ENCODE results near the gene NME9. TPM values are rescaled to one million over a fixed set of nuclear protein-coding genes. Genes with fewer than 3 reads are reported as not detected.

NME9 gene
- total RNA-seq, 1 experiment from 2014 or later: not detected

DNA sequence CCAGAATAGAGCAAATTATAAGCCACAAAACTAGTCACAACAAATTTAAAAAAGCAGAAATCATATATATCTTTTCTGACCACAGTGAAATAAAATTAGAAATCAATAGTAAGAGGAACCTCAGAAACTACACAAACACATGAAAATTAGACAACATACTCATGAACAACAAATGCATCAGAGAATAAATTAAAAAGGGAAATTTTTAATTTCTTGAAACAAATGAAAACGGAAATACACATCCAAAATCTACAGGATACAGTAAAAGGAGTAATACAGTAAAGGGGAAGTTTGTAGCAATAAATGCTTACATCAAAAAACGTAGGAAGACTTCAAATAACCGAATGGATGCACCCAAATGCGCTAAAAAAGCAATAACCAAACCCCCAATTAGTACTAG, 19.2 kb downstream of the NME9 start:
- Mint-ChIP-seq H3K27ac (ENCODE audit: unreplicated experiment) (no peak overlapping the region), H3K4me1 (ENCODE audit: low read depth, unreplicated experiment) (no peaks in the 10 kb centered on the region), H3K9me3 (ENCODE audit: unreplicated experiment) (peaks cover 24% of the 10 kb centered on the region), H3K4me3 (ENCODE audit: unreplicated experiment) (no peak overlapping the region), H3K36me3 (ENCODE audit: insufficient read depth, unreplicated experiment) (peaks cover 5% of the 10 kb centered on the region), H3K27me3 (ENCODE audit: insufficient read depth, unreplicated experiment) (peaks cover 28% of the 10 kb centered on the region)
- H3K9me3 ChIP-seq: peaks cover 4% of the 10 kb centered on the region
- intact Hi-C loops (cut with micrococcal nuclease; ENCODE audit: unreplicated experiment): no loop called here
- no peaks in the 10 kb centered on the region for H3K36me3 ChIP-seq (ENCODE audit: control insufficient read depth, insufficient read depth, low read length)
- DNase-seq: no peak
- no peaks in the 10 kb centered on the region for H3K27me3 ChIP-seq (replicated peaks; ENCODE audit: control insufficient read depth, insufficient read depth, low read length)
- POLR2A ChIA-PET: no interaction called here
- no TSS peak for BruUV-seq (replicated peaks)
- TF ChIP-seq, protein P1, sequence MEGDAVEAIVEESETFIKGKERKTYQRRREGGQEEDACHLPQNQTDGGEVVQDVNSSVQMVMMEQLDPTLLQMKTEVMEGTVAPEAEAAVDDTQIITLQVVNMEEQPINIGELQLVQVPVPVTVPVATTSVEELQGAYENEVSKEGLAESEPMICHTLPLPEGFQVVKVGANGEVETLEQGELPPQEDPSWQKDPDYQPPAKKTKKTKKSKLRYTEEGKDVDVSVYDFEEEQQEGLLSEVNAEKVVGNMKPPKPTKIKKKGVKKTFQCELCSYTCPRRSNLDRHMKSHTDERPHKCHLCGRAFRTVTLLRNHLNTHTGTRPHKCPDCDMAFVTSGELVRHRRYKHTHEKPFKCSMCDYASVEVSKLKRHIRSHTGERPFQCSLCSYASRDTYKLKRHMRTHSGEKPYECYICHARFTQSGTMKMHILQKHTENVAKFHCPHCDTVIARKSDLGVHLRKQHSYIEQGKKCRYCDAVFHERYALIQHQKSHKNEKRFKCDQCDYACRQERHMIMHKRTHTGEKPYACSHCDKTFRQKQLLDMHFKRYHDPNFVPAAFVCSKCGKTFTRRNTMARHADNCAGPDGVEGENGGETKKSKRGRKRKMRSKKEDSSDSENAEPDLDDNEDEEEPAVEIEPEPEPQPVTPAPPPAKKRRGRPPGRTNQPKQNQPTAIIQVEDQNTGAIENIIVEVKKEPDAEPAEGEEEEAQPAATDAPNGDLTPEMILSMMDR (IDR thresholded peaks at IDR 0.05; ENCODE audit: insufficient read depth in 1 of 2, low read depth in 1 of 2, low read length in 1 of 2, severe bottlenecking in 1 of 2, unreplicated experiment in 1 of 2): no peak
- CTCF ChIA-PET: no interaction called here
- H3K4me3 ChIP-seq (ENCODE audit: low read depth, low read length): no peak overlapping the region
- H3K4me1 ChIP-seq: no peaks in the 10 kb centered on the region

DNA sequence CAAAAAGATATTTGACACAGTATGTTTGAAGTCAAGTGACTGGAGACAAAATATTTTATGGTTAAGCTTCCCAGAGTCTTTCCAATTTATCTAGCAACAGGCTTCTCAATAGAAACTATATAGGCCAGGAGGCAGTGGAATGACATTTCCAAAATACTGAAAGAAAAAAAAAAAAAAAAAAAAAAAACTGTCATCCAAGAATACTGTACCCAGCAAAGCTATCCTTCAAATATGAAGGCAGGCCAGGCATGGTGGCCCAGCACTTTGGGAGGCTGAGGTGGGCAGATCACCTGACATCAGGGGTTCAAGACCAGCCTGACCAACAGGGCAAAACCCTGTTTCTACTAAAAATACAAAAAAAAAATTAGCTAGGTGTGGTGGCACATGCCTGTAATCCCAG, 20.9 kb downstream of the NME9 start:
- Histone ChIP-seq H3K9me3 (peaks cover 4% of the 10 kb centered on the region), H3K4me3 (ENCODE audit: low read depth, low read length) (no peak overlapping the region), H3K4me1 (no peaks in the 10 kb centered on the region), H3K27me3 (replicated peaks; ENCODE audit: control insufficient read depth, insufficient read depth, low read length) (no peaks in the 10 kb centered on the region), H3K36me3 (ENCODE audit: control insufficient read depth, insufficient read depth, low read length) (no peaks in the 10 kb centered on the region)
- intact Hi-C loops (cut with micrococcal nuclease; ENCODE audit: unreplicated experiment): no loop called here
- no peak for DNase-seq
- ChIA-PET CTCF (interaction anchor here (0.6 kb wide), 1 partner anchor 270 kb away, joined by 3 read pairs; no protein-coding TSS in a partner anchor), POLR2A (no interaction called here)
- TF ChIP-seq, protein P1 (IDR thresholded peaks at IDR 0.05; ENCODE audit: insufficient read depth in 1 of 2, low read depth in 1 of 2, low read length in 1 of 2, severe bottlenecking in 1 of 2, unreplicated experiment in 1 of 2): no peak
- Mint-ChIP-seq H3K4me3 (ENCODE audit: unreplicated experiment) (no peak overlapping the region), H3K9me3 (ENCODE audit: unreplicated experiment) (peaks cover 24% of the 10 kb centered on the region), H3K27me3 (ENCODE audit: insufficient read depth, unreplicated experiment) (peaks cover 25% of the 10 kb centered on the region), H3K27ac (ENCODE audit: unreplicated experiment) (no peak overlapping the region), H3K36me3 (ENCODE audit: insufficient read depth, unreplicated experiment) (peaks cover 5% of the 10 kb centered on the region), H3K4me1 (ENCODE audit: low read depth, unreplicated experiment) (no peaks in the 10 kb centered on the region)
- no TSS peak for BruUV-seq (replicated peaks)

DNA sequence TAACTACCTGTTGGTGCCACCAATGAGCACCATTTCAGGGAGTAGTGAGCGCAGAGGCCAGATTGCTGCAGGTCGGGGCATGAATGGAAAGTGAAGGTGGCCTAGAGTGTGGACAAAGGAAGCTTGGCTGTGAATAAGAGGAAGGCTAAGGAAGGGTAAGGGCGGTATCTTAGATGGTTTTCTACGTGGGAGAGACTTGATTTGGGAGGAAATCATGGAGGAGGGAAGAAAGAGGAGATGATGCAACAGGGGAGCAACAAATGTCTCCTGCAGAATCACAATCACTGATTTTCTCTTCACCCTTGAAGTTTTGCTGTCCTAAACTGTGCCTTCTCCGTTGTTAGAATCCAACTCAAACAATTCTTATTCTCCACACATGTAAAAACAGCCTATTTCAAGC, 21.8 kb downstream of the NME9 start:
- H3K4me1 ChIP-seq: no peaks in the 10 kb centered on the region
- no peaks in the 10 kb centered on the region for H3K36me3 ChIP-seq (ENCODE audit: control insufficient read depth, insufficient read depth, low read length)
- Mint-ChIP-seq H3K4me1 (ENCODE audit: low read depth, unreplicated experiment) (no peaks in the 10 kb centered on the region), H3K27me3 (ENCODE audit: insufficient read depth, unreplicated experiment) (peaks cover 25% of the 10 kb centered on the region), H3K27ac (ENCODE audit: unreplicated experiment) (no peak overlapping the region), H3K36me3 (ENCODE audit: insufficient read depth, unreplicated experiment) (peaks cover 5% of the 10 kb centered on the region), H3K9me3 (ENCODE audit: unreplicated experiment) (peaks cover 24% of the 10 kb centered on the region), H3K4me3 (ENCODE audit: unreplicated experiment) (no peak overlapping the region)
- H3K4me3 ChIP-seq (ENCODE audit: low read depth, low read length): no peak overlapping the region
- TF ChIP-seq, protein P1 (IDR thresholded peaks at IDR 0.05; ENCODE audit: insufficient read depth in 1 of 2, low read depth in 1 of 2, low read length in 1 of 2, severe bottlenecking in 1 of 2, unreplicated experiment in 1 of 2): no peak
- no peaks in the 10 kb centered on the region for H3K27me3 ChIP-seq (replicated peaks; ENCODE audit: control insufficient read depth, insufficient read depth, low read length)
- no TSS peak for BruUV-seq (replicated peaks)
- intact Hi-C loops (cut with micrococcal nuclease; ENCODE audit: unreplicated experiment): no loop called here
- POLR2A ChIA-PET: no interaction called here
- H3K9me3 ChIP-seq: peaks cover 4% of the 10 kb centered on the region
- no peak for DNase-seq
- CTCF ChIA-PET: no interaction called here
